HG02981 (cell line): ENCODE results near the gene LMF2.
A peak's percentile ranks its signal among the peaks of the same experiment; 100 is the strongest.
"Not testable (repeated sequence)": the region's sequence is repeated elsewhere in the genome, so short reads cannot be mapped to it uniquely, and the experiment has no call there.

Source experiments
- ATAC-seq: cut with Tn5 transposase; IDR thresholded peaks from one replicate; pipeline ENCODE4 v1.9.1; 2021; ENCODE audit warnings: mild to moderate bottlenecking, moderate library complexity; ENCODE audit not compliant: unreplicated experiment

Gene LMF2

DNA sequence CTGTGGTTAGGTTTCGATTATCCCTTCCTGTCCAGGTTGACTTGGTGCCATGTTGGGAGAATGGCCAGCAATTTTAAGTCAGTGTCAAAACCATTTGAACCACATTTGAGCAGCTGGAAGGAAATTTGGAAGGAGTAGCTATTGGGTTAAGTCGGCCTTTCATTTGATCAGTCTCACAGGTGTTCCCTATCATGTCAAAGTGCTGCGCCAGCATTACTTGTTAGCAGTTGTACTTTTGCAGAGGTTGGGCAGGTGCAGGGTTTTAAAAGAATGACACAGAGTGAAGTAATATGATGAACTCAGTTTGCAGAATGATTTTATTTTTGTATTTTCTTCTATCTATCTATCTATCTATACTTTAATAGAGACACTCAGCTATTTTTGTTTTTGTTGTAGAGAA, 28.7 kb upstream of the LMF2 start:
- no peak for ATAC-seq

- no peak for ATAC-seq
Measured at GRCh38 chr22:50535113-50535512, 27.6 kb upstream of the LMF2 start.

GRCh38 chr22:50533856-50534711, 26.6 kb upstream of the LMF2 start:
- not testable (repeated sequence) for ATAC-seq

DNA sequence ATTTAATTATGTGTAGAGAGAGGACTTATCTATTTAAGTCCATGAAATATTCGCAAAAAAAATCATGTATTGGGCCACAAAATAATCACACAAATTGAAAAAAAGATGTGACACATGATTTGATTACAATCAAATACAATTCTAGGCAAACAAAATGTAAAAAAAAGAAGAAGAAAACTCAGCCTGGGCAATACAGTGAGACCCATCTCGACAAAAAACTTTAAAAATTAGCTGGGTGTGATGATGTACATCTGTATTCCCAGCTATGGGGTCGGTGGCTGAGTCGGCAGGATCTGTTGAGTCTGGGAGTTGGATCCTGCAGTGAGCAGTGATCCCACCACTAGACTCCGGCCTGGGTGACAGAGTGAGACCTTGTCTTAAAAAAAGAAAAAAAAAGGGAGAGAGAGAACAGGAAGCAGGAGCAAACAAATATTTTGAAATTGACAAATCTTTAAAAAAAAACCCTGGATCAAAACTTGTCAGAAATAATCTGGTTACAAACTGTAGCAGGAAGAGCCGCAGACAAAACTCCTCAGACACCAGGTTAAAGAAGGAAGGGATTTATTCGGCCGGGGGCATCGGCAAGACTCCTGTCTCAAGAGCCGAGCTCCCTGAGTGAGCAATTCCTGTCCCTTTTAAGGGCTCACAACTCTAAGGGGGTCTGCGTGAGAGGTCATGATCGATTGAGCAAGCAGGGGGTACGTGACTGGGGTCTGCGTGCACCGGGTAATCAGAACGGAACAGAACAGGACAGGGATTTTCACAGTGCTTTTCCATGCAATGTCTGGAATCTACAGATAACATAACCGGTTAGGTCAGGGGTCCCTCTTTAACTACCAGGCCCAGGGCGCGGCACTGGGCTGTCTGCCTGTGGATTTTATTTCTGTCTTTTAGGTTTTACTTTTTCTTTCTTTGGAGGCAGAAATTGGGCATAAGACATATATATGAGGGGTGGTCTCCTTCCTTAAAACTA, 25.6 kb upstream of the LMF2 start:
- no peak for ATAC-seq

GRCh38 chr22:50531962-50532674, 24.6 kb upstream of the LMF2 start:
- no peak for ATAC-seq

DNA sequence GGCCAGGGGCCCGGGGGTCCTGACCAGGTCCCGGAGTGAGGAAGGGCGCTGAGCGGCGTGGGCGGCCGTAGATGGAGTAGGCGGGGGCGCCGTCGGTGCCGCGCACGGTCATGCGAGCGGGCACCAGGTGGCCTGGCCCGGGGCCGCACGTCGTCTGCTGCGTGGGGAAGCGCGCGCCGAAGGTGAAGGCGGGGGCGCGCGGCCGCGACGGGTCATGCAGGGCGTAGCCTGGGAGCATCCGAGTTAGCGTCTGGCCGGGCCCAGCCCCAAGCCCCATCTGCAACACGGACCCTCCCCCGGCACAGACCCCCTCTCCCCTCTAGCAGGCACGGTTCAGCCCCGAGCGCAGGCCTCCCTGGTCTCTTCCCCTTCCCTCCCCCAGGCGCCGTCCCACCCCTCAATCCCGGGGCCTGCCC, 24.1 kb upstream of the LMF2 start:
- no peak for ATAC-seq

- no peak for ATAC-seq
Measured at GRCh38 chr22:50530877-50531545, 23.5 kb upstream of the LMF2 start.

- ATAC-seq = no peak
Measured at GRCh38 chr22:50530580-50530876, 23.0 kb upstream of the LMF2 start.

DNA sequence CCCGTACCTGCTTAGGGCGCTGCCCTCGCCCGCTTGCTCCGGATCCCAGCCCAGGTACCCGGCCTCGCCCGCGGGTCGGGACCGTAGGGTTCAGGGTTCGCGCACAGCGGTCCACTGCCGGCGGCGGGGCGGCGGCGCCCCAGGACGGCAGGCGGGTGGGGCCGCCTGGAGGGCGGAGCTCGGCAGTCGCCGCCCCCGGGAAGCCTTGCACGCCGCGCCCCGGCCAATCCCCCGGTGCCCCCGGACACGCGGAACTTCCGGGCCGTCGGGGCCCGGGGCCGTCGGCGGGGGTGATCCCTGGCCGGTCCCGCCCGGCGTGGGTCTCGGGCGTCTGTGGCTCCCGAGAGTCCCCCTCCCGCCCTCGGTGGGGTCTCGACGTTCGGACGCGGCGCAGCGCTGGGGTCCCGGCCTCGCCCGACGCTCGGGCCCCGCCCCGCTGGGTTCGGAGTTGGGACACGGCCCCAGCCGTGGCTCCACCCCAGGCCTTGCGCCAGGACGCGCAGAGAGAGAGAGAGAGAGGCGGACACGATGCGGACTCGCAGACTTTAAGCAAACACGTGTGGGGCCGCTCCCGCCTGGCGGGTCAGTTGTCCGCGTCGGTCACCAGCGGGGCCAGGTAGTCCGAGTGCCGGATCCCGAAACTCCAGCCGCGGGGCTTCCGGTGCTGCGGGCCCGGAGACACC, 22.5 kb upstream of the LMF2 start, which contains the start of gene TYMP:
TSS of gene TYMP (minus strand) at position 116 of the 683 bp plus-strand sequence. CDS start 303 bp downstream, outside the sequence.
- peak; percentile 18 for ATAC-seq

DNA sequence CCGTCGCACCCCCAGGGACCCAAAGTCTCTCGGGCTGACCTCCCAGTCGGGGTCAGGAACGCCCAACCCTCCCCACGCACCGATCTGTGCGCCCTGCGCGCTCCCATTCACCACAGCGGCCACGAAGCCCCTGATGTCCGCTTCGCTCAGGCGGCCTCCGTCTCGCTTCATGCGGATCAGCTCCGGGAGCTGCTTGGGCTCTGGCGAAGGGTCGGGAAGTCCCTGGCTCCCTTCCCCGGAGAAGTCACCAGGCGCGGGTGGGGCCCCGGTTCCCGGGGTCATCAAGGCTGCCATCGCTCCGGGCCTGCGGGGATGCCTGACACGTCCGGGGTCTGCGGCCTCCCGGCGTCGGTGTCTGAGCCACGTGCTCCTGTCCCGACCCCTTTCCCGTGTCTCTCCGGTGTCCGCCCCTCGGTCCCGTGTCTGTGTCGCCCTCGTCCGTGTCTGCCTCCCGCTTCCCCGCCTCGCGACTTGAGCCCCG, 22.0 kb upstream of the LMF2 start:
- no peak for ATAC-seq

DNA sequence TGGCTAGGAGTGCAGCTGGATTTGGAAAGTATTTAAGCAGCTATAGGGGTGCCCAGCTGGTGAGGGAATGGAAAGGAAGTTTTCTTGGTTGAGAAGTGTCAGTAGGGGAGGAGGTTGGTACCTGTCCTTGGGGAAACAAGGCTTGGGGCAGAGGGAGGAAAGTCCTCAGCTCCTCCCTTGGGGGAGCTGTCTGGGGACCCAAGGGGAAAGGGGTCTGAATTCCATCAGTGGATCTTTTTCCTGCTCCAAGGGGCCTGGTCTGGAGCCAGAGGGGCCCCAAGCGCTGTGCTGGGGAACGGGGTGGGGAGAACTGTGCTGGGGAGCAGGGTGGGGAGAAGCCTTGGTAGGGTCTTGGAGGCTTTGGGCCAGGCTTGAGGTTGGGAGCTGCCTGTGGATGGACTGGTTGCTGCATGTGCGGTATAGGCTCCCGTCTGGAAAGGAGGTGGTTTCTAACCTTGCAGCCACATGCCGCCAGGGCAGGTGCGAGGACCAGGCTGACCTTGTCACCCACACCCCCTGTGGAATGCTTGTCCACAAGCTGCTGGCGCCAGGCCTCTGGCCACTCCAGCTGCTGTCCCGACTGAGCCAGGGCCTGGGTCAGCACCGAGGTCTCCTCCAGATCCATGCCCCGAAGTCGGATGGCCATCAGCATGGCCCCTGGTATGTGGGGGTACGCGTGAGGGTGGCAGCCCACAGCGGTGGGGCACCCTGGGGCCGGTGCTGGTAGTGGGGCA, 21.3 kb upstream of the LMF2 start:
- ATAC-seq = no peak

DNA sequence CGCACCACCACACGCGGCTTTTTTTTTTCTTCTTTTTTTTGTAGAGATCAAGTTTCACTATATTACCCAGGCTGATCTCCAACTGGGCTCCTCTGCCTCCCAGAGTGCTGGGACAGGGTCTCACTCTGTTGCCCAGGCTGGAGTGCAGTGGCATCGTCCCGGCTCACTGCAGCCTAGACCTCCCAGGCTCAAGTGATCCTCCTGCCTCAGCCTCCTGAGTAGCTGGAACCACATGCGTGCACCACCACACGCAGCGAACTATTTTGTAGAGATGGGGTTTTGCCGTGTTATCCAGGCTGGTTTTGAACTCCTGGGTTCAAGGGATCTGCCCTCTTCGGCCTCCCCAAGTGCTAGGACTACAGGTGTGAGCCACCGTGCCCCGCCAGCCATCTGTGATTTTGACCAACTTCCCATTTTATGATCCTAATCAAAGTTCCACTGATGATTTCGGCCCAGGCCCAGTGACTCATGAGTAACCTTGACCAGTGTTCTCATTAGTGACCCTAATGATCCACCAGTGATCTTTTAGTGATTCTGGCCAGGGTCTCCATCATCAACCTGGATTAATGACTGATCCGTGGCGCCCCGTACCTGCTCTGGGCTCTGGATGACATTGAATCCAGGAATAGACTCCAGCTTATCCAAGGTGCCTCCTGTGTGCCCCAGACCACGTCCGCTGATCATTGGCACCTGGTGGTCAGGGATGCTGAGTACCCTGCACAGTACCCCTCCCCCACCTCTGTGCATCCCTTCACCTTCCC, 20.6 kb upstream of the LMF2 start:
- ATAC-seq = no peak

DNA sequence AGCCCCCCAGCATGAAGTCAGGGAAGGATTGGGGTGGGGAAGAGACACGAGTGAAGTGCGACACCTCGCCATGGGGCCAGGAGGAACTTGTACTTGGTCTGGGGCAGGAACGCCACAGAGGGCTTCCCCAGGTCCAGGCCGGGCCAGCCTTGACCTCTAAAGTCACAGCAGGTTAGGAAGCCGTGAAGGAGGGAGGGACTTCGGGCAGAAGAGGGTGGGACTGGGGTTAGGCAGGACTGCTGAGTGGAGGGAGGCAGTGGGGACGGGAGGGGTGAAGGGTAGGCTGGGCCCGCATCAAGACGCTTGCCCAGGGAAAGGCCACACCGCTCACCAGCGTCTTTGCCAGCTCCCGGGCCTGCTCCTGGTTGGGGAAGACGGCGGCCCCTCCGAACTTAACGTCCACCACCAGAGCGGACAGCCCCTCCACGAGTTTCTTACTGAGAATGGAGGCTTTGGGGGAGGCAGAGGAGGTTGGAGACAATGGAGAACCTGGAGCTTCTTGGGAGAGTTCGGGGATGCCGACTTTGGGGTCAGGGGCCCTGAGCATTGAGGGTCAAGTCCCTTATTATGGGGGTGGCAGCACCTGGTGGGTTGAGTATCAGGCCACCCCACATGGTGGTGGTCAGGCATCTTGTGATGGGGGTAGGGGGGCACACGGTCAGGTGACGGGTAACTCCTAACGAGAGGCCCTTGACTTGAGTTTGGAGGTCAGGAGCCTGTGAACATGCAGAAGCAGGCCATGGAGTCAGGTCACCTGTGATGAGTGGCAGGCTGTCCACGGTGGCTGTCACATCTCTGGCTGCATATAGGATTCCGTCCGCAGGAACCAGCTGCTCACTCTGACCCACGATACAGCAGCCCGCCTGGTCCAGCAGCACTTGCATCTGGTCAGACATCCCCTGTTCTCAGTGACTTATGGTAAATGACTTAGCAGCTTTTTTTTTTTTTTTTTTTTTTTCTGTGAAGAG, 19.6 kb upstream of the LMF2 start:
- no peak for ATAC-seq

- ATAC-seq = peak; percentile 33
Measured at GRCh38 chr22:50526108-50526833, 18.8 kb upstream of the LMF2 start.

DNA sequence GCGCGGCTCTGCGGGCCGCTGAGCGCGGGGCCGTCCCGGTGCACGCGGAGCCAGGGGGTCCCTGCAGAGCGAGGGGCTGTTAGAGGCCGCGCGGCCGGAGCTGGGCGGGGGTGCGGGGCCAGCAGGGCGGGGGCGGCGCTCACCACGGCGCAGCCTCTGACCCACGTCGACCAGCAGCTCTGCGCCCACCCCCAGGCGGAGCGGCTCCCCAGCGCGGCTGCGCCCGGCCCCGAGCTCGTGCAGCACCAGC, 18.3 kb upstream of the LMF2 start:
- no peak for ATAC-seq

DNA sequence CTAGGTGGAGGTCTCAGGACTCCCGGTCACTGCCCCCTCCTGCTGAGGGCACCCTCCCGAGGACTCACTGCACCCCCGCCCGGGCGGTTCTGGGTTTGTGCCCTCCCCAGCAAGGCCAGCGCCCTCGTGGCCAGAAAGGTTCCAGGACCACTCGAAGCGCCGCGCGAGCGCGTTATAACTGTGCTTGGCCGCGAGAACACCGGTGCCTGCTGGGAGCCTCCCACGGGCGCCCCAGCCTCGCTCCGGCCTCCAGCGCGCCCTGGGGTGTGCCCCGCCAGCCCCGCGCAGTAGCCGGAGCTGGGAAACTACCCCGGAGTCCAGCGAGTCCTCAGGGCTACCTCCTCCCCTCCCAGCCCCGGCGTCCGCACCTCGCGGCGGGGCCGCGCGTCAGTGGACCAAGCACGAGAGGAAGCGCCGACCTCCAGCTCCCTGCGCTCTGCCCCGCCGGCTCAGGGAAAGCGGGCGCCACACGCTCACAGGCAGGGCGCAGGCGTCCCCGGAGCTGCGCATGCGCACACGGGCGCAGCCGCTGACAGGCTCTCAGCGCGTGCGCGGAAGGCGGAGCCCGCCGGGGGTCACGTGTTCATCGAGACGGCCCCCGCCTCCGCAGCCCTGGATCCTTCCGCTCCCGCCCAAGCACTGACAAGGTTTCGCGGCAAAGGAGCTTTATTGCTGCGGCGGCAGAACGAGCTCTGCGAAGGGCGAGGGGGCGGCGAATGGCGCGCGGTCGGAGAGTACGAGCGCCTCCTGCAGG, 17.8 kb upstream of the LMF2 start, which contains the start of gene SCO2:
TSS of gene SCO2 (minus strand) at position 495 of the 754 bp plus-strand sequence. CDS start 1,187 bp downstream, outside the sequence.
- peak; percentile 32 for ATAC-seq
